ENCODE data around the gene PGM2L1. TPM values are rescaled to one million over a fixed set of nuclear protein-coding genes. Genes with fewer than 3 reads are reported as not detected.

The PGM2L1 gene
- total RNA-seq (10 to 100 TPM in 2 of 9 donors, 1 to 10 TPM in 6, under 1 TPM in 1; 0.54 to 27.8 (median 2.8) TPM), polyA plus RNA-seq (1 to 10 TPM; 1.3 to 2.2 (median 2.0) TPM)
- long read RNA-seq, donor 1: 0 reads
- long read RNA-seq, donor 2, full-length matches to known transcripts: 1 of 1 reads
- long read RNA-seq, donor 2, partial matches to known transcripts: 0 of 1 reads
- long read RNA-seq, donor 2, other reads (novel, unspliced or antisense): 0 of 1 reads
- long read RNA-seq, donor 3, partial matches to known transcripts: 0 of 1 reads
- long read RNA-seq, donor 3, other reads (novel, unspliced or antisense): 0 of 1 reads
- long read RNA-seq, donor 4: 0 reads
- long read RNA-seq, donor 5, full-length matches to known transcripts: 24 of 30 reads
- long read RNA-seq, donor 5, partial matches to known transcripts: 0 of 30 reads
- long read RNA-seq, donor 5, other reads (novel, unspliced or antisense): 6 of 30 reads
- long read RNA-seq, donor 6: 0 reads
- long read RNA-seq, donor 7: 0 reads
- long read RNA-seq, donor 8: 0 reads
- long read RNA-seq, donor 9: 0 reads
- long read RNA-seq, donor 10: 0 reads

- H3K4me3 ChIP-seq: peak within 1 kb of the TSS; percentile 77 to 98 (median 80)
- intact Hi-C loops (cut with DNase I): no loop called here
- peak; percentile 93 to 97 (median 96) for DNase-seq
- WGBS, 4 donors: 0 to 1% (median 0%) methylated on average over 16 to 71 of the region's 71 CpGs
- H3K27ac ChIP-seq: peak within 1 kb of the TSS; percentile 71 to 94 (median 88)
- no peaks in the 10 kb centered on the region for H3K36me3 ChIP-seq (replicated peaks in 1 of 2)
- H3K27me3 ChIP-seq: no peaks in the 10 kb centered on the region
- H3K4me1 ChIP-seq (replicated peaks in 1 of 2): peaks cover 0 to 3% of the 10 kb centered on the region in 2 donors
- TF ChIP-seq CTCF (IDR thresholded peaks at IDR 0.05) (no peak), POLR2A (IDR thresholded peaks at IDR 0.05) (peak; percentile 4 to 63)
- no peaks in the 10 kb centered on the region for H3K9me3 ChIP-seq (replicated peaks in 1 of 3)
Measured at GRCh38 chr11:74398244-74399159, at the start of gene PGM2L1. TSS of gene PGM2L1 (minus strand) at chr11:74398433. CDS start at chr11:74398161, 272 bp downstream.

GRCh38 chr11:74447720-74448119 lies 49.5 kb upstream of the PGM2L1 start:
- Histone ChIP-seq H3K4me3 (no peak overlapping the region), H3K4me1 (replicated peaks in 1 of 2) (peaks cover 0 to 6% of the 10 kb centered on the region in 2 donors), H3K36me3 (replicated peaks in 1 of 2) (no peaks in the 10 kb centered on the region), H3K27me3 (no peaks in the 10 kb centered on the region), H3K27ac (no peak overlapping the region), H3K9me3 (replicated peaks in 1 of 3) (no peaks in the 10 kb centered on the region)
- intact Hi-C loops (cut with DNase I): loop anchor here in 1 of 2 donors (5.0 kb wide), 2 partner anchors 60 to 190 kb away; no protein-coding TSS in a partner anchor
- TF ChIP-seq CTCF (IDR thresholded peaks at IDR 0.05) (no peak), POLR2A (IDR thresholded peaks at IDR 0.05) (no peak)
- DNase-seq: no peak

GRCh38 chr11:74446532-74446938 lies 48.3 kb upstream of the PGM2L1 start:
- H3K9me3 ChIP-seq (replicated peaks in 1 of 3): no peaks in the 10 kb centered on the region
- DNase-seq: no peak
- peaks cover 0 to 7% of the 10 kb centered on the region in 2 donors for H3K4me1 ChIP-seq (replicated peaks in 1 of 2)
- no peak overlapping the region for H3K4me3 ChIP-seq
- TF ChIP-seq POLR2A (IDR thresholded peaks at IDR 0.05) (no peak), CTCF (IDR thresholded peaks at IDR 0.05) (no peak)
- no peaks in the 10 kb centered on the region for H3K36me3 ChIP-seq (replicated peaks in 1 of 2)
- no peak overlapping the region for H3K27ac ChIP-seq
- WGBS, 4 donors: 79 to 94% (median 85%) methylated on average over 1 of the region's 1 CpG
- H3K27me3 ChIP-seq: no peaks in the 10 kb centered on the region
- intact Hi-C loops (cut with DNase I): loop anchor here in 1 of 2 donors (5.0 kb wide), 2 partner anchors 59 to 189 kb away; no protein-coding TSS in a partner anchor

All from adrenal gland (tissue), 19 donors.